ENCODE measurements around the gene NLN.
"Not testable (repeated sequence)": the region's sequence is repeated elsewhere in the genome, so short reads cannot be mapped to it uniquely, and the experiment has no call there.

The NLN gene

DNA sequence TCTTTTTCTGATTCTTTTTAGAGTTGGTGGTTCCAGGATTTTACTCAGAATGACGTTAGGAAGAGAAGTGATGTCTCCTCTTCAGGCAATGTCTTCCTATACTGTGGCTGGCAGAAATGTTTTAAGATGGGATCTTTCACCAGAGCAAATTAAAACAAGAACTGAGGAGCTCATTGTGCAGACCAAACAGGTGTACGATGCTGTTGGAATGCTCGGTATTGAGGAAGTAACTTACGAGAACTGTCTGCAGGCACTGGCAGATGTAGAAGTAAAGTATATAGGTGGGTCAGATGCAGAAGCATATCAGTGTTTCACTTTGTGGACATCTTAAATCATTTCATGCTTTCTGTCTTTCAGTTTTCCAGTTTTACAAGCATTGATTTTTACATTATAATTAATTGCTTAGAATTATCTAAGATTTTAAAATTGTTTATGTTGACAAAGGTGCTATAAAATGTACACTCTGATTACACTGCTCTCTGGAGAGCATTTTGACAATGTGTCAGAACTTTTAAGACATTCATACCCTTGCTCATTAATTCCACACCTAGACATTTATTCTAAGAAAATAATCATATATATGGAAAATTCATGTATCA lies 36.6 kb downstream of the NLN start:
- Histone ChIP-seq H3K27ac (ENCODE audit: low read depth, low read length) (no peak overlapping the region), H3K36me3 (ENCODE audit: insufficient read depth, low read length) (no peaks in the 10 kb centered on the region), H3K27me3 (ENCODE audit: control insufficient read depth in 1 of 2, insufficient read depth in 2 of 2, low read length in 2 of 2) (no peaks in the 10 kb centered on the region), H3K9ac (ENCODE audit: low read length) (no peak overlapping the region), H3K4me1 (ENCODE audit: insufficient read depth, low read length) (no peaks in the 10 kb centered on the region), H3K9me3 (ENCODE audit: low read length) (no peaks in the 10 kb centered on the region), H3K4me3 (ENCODE audit: low read depth in 1 of 2, low read length in 2 of 2) (no peak overlapping the region)

DNA sequence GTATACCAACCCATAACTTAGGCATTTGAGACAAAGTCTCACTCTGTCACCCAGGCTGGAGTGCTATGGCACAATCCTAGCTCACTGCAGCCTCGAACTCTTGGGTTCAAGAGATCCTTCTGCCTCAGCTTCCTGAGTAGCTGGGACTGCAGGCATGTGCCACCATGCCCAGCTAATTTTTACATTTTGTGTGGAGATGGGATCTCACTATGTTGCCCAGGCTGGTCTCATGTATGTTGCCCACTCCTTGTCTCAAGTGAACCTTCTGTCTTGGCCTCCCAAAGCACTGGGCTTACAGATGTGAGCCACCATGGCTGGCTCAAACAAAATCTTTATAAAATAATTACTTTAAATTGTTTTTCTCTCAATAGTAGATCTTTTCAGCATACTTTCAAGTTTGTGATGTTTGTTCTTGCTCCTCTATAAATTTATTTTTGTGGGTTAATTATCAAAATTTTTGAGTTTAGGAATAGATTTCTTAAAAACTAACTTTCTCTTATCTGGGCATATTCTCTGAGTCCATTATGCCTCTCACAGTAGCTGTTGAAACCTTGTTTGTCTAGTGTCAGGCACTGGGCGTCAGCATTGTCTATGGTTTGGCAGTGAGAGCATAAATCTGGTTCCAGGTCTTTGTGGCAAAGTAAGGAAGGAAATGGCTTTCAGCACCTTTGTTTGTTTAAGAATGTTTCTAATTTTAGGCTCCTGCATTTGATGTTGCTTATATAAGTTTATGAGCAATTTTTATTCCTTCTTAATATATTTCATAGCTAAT lies 38.7 kb downstream of the NLN start:
- H3K27me3 ChIP-seq (ENCODE audit: control insufficient read depth in 1 of 2, insufficient read depth in 2 of 2, low read length in 2 of 2): no peaks in the 10 kb centered on the region
- no peak overlapping the region for H3K9ac ChIP-seq (ENCODE audit: low read length)
- H3K9me3 ChIP-seq (ENCODE audit: low read length): no peaks in the 10 kb centered on the region
- no peaks in the 10 kb centered on the region for H3K36me3 ChIP-seq (ENCODE audit: insufficient read depth, low read length)
- H3K27ac ChIP-seq (ENCODE audit: low read depth, low read length): no peak overlapping the region
- H3K4me1 ChIP-seq (ENCODE audit: insufficient read depth, low read length): no peaks in the 10 kb centered on the region
- no peak overlapping the region for H3K4me3 ChIP-seq (ENCODE audit: low read depth in 1 of 2, low read length in 2 of 2)

DNA sequence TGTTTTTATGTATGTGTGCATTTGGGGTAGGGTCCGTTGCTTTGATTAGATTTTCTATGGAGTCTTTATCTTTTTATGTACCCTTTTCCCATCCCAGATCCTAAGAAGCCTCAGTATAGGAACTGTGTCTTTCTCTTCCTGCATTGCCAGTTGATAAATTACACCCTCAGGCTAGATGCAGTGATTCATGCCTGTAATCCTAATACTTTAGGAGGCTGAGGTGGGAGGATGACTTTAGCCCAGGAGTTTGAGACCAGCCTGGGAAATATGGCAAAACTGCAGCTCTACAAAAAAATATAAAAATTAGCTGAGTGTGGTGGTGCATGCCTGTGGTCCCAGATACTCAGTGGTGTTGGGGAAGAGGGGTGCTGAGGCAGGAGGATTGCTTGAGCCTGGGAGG lies 40.2 kb downstream of the NLN start:
- no peak overlapping the region for H3K4me3 ChIP-seq (ENCODE audit: low read depth in 1 of 2, low read length in 2 of 2)
- no peaks in the 10 kb centered on the region for H3K27me3 ChIP-seq (ENCODE audit: control insufficient read depth in 1 of 2, insufficient read depth in 2 of 2, low read length in 2 of 2)
- no peaks in the 10 kb centered on the region for H3K9me3 ChIP-seq (ENCODE audit: low read length)
- no peak overlapping the region for H3K9ac ChIP-seq (ENCODE audit: low read length)
- H3K36me3 ChIP-seq (ENCODE audit: insufficient read depth, low read length): no peaks in the 10 kb centered on the region
- no peak overlapping the region for H3K27ac ChIP-seq (ENCODE audit: low read depth, low read length)
- no peaks in the 10 kb centered on the region for H3K4me1 ChIP-seq (ENCODE audit: insufficient read depth, low read length)

DNA sequence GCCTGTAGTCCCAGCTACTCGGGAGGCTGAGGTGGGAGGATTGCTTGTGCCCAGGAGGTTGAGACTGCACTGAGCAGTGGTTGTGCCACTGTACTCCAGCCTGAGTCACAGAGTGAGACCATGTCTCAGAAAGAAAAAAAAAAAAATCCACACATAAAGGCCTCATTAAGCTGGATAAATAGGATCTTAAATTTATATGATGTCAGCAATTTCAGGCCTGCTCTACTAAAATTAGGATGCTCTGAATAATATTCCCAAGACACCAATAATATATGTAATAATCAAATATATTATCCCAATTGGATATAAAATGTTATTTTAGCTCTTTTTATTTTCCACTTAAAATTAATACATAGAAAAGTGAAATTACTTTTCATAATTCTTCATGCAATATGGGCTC lies 43.6 kb downstream of the NLN start:
- Histone ChIP-seq H3K9me3 (ENCODE audit: low read length) (no peaks in the 10 kb centered on the region), H3K9ac (ENCODE audit: low read length) (no peak overlapping the region), H3K27ac (ENCODE audit: low read depth, low read length) (no peak overlapping the region), H3K36me3 (ENCODE audit: insufficient read depth, low read length) (no peaks in the 10 kb centered on the region), H3K4me3 (ENCODE audit: low read depth in 1 of 2, low read length in 2 of 2) (no peak overlapping the region), H3K4me1 (ENCODE audit: insufficient read depth, low read length) (no peaks in the 10 kb centered on the region), H3K27me3 (ENCODE audit: control insufficient read depth in 1 of 2, insufficient read depth in 2 of 2, low read length in 2 of 2) (no peaks in the 10 kb centered on the region)

DNA sequence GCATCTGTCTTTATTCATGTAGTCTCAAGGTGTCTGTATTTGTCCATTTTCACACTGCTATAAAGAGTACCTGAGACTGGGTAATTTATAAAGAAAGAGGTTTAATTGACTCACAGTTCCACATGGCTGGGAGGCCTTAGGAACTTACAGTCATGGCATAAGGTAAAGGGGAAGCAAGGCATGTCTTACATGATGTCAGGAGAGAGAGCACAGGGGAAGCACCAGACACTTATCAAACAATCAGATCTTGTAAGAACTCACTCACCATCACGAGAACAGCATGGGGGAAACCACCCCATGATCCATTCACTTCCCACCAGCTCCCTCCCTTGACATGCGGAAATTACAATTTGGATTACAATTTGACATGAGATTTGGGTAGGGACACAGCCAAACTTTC lies 44.2 kb downstream of the NLN start:
- Histone ChIP-seq H3K9me3 (ENCODE audit: low read length) (no peaks in the 10 kb centered on the region), H3K4me3 (ENCODE audit: low read depth in 1 of 2, low read length in 2 of 2) (no peak overlapping the region), H3K27me3 (ENCODE audit: control insufficient read depth in 1 of 2, insufficient read depth in 2 of 2, low read length in 2 of 2) (no peaks in the 10 kb centered on the region), H3K36me3 (ENCODE audit: insufficient read depth, low read length) (no peaks in the 10 kb centered on the region), H3K9ac (ENCODE audit: low read length) (no peak overlapping the region), H3K4me1 (ENCODE audit: insufficient read depth, low read length) (no peaks in the 10 kb centered on the region), H3K27ac (ENCODE audit: low read depth, low read length) (no peak overlapping the region)

DNA sequence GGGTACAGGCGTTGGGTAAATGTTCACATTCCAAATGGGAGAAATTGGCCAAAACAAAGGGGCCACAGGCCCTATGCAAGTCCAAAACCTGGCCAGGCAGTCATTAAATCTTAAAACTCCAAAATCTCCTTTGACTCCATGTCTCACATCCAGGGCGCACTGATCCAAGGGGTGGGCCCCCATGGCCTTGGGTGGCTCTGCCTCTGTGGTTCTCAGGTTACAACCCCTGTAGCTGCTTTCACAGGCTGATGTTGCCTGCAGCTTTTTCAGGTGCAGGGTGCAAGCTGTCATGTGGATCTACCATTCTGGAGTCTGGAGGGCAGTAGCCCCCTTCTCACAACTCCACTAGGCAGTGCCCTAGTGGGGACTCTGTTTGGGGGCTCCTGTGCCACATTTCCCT lies 44.8 kb downstream of the NLN start:
- H3K27me3 ChIP-seq (ENCODE audit: control insufficient read depth in 1 of 2, insufficient read depth in 2 of 2, low read length in 2 of 2): no peaks in the 10 kb centered on the region
- H3K4me1 ChIP-seq (ENCODE audit: insufficient read depth, low read length): no peaks in the 10 kb centered on the region
- no peak overlapping the region for H3K27ac ChIP-seq (ENCODE audit: low read depth, low read length)
- H3K9ac ChIP-seq (ENCODE audit: low read length): no peak overlapping the region
- H3K9me3 ChIP-seq (ENCODE audit: low read length): no peaks in the 10 kb centered on the region
- H3K36me3 ChIP-seq (ENCODE audit: insufficient read depth, low read length): no peaks in the 10 kb centered on the region
- H3K4me3 ChIP-seq (ENCODE audit: low read depth in 1 of 2, low read length in 2 of 2): no peak overlapping the region

DNA sequence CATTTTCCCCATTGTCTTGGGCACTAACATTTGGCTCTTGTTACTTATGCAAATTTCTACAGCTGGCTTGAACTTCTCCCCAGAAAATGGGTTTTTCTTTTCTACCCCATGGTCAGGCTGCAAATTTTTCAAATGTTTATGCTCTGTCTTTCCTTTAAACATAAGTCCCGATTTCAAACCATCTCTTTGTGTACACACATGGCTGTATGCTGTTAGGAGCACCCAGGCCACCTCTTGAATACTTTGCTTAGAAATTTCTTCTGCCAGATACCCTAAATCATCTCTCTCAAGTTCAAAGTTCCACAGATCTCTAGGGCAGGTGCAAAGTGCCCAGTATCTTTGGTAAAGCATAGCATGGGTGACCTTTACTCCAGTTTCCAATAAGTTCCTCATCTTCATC lies 45.6 kb downstream of the NLN start:
- Histone ChIP-seq H3K4me1 (ENCODE audit: insufficient read depth, low read length) (no peaks in the 10 kb centered on the region), H3K36me3 (ENCODE audit: insufficient read depth, low read length) (no peaks in the 10 kb centered on the region), H3K9me3 (ENCODE audit: low read length) (no peaks in the 10 kb centered on the region), H3K4me3 (ENCODE audit: low read depth in 1 of 2, low read length in 2 of 2) (no peak overlapping the region), H3K9ac (ENCODE audit: low read length) (no peak overlapping the region), H3K27me3 (ENCODE audit: control insufficient read depth in 1 of 2, insufficient read depth in 2 of 2, low read length in 2 of 2) (no peaks in the 10 kb centered on the region), H3K27ac (ENCODE audit: low read depth, low read length) (no peak overlapping the region)

DNA sequence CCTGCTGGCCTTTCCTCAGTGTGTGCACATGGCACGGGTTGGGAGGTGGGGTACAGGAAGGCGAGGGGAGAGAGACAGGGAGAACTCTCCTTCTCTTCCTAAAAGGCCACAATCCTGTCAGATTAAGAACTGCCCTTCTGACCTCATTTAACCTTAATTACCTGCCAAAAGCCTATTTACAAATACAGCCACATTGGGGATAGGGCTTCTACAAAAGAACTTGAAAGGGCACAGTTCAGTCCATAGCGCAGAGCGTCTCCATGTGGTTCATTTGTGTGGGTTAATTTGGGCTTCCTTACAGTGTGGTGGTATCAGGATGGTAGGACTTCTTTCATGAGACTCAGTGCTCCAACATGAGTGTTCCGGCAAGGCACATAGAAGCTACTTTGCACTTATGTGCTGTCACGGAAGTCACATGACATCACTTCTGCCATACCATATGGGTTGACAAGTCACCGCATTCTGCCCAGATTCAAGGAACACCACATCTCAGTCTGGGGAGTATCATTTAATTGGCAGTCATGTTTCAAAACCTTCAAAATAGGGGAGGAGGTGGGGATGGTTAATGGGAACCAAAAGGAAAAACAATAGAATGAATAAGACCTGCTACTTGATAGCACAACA lies 46.8 kb downstream of the NLN start:
- Histone ChIP-seq H3K27me3 (ENCODE audit: control insufficient read depth in 1 of 2, insufficient read depth in 2 of 2, low read length in 2 of 2) (no peaks in the 10 kb centered on the region), H3K9me3 (ENCODE audit: low read length) (no peaks in the 10 kb centered on the region), H3K4me3 (ENCODE audit: low read depth in 1 of 2, low read length in 2 of 2) (no peak overlapping the region), H3K27ac (ENCODE audit: low read depth, low read length) (no peak overlapping the region), H3K9ac (ENCODE audit: low read length) (no peak overlapping the region), H3K36me3 (ENCODE audit: insufficient read depth, low read length) (no peaks in the 10 kb centered on the region), H3K4me1 (ENCODE audit: insufficient read depth, low read length) (no peaks in the 10 kb centered on the region)

DNA sequence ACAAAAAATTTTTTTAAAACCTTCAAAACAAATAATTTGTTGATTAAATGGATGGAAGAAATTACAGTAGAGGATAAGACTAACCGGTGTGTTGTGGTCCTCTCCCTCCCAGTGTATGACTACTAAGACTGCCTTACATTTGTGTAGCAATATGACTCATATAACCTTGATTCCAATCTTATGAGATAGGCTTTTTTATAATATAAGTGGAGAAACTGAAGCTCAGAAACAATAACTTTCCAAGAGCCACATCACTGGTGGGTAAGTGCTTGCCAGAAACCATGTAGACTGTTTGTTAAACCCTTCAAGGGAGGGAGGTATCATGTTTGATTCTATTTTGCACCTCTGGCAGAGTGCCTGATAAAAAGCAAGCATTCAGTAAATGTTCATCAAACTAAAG lies 47.5 kb downstream of the NLN start:
- Histone ChIP-seq H3K36me3 (ENCODE audit: insufficient read depth, low read length) (no peaks in the 10 kb centered on the region), H3K4me3 (ENCODE audit: low read depth in 1 of 2, low read length in 2 of 2) (no peak overlapping the region), H3K27me3 (ENCODE audit: control insufficient read depth in 1 of 2, insufficient read depth in 2 of 2, low read length in 2 of 2) (no peaks in the 10 kb centered on the region), H3K9me3 (ENCODE audit: low read length) (no peaks in the 10 kb centered on the region), H3K27ac (ENCODE audit: low read depth, low read length) (no peak overlapping the region), H3K9ac (ENCODE audit: low read length) (no peak overlapping the region), H3K4me1 (ENCODE audit: insufficient read depth, low read length) (no peaks in the 10 kb centered on the region)

DNA sequence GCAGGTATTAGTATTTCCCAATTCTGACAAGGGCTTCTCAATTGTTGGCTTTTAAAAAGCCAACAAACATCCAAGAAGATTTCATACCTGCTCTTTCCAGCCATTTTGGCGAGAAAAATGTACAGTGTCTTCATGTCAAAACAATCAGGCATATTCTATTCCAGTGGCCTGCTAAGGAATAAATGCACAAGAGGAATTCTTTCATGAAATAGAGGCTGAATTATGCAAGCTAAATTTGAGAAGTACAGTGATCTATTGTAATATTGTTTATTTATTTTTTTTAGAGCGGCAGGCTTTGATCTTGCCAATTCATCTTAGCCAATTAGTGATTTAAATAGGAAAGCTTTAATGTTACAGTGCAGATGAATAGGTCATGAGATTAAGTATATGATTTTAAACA lies 49.3 kb downstream of the NLN start:
- Histone ChIP-seq H3K27me3 (ENCODE audit: control insufficient read depth in 1 of 2, insufficient read depth in 2 of 2, low read length in 2 of 2) (no peaks in the 10 kb centered on the region), H3K9ac (ENCODE audit: low read length) (no peak overlapping the region), H3K9me3 (ENCODE audit: low read length) (no peaks in the 10 kb centered on the region), H3K36me3 (ENCODE audit: insufficient read depth, low read length) (no peaks in the 10 kb centered on the region), H3K27ac (ENCODE audit: low read depth, low read length) (no peak overlapping the region), H3K4me1 (ENCODE audit: insufficient read depth, low read length) (no peaks in the 10 kb centered on the region), H3K4me3 (ENCODE audit: low read depth in 1 of 2, low read length in 2 of 2) (no peak overlapping the region)

DNA sequence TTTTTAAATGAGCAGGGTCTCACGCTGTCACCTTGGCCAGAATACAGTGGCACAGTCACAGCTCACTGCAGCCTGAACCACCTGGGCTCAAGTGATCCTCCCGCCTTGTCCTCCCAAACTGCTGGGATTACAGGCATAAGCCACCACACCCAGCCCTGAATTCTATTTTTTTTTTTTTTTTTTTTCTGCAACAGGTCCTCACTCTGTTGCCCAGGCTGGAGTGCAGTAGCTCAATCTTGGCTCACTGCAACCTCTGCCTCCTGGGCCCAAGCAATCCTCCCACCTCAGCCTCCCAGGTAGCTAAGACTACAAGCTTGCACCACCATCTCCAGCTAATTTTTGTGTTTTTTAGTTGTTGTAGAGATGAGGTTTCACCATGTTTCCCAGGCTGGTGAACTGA lies 51.0 kb downstream of the NLN start:
- not testable (repeated sequence) for H3K27me3 ChIP-seq (ENCODE audit: control insufficient read depth in 1 of 2, insufficient read depth in 2 of 2, low read length in 2 of 2)

DNA sequence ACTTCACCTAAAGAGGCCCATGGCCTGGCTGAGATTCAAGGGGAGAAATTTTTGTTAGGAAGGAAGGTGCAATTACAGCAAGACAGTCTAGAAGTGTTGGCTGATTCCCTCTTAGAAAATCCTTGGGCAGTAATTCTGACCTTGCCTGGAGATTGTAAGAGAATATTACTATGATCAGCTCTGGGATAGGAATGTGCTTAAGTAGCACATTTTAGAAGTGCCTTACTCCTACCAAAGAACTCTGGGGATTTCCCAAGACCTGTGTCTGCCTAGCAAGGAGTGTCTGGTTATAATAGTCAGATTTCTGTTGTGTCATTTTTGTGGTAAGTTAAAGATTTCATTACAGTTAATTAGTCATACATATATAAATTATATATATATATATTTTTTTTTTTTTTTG lies 52.3 kb downstream of the NLN start:
- Histone ChIP-seq H3K36me3 (ENCODE audit: insufficient read depth, low read length) (no peaks in the 10 kb centered on the region), H3K9ac (ENCODE audit: low read length) (no peak overlapping the region), H3K4me1 (ENCODE audit: insufficient read depth, low read length) (no peaks in the 10 kb centered on the region), H3K27ac (ENCODE audit: low read depth, low read length) (no peak overlapping the region), H3K9me3 (ENCODE audit: low read length) (no peaks in the 10 kb centered on the region), H3K27me3 (ENCODE audit: control insufficient read depth in 1 of 2, insufficient read depth in 2 of 2, low read length in 2 of 2) (no peaks in the 10 kb centered on the region), H3K4me3 (ENCODE audit: low read depth in 1 of 2, low read length in 2 of 2) (no peak overlapping the region)

More for the DNA sequence above, 51.0 kb downstream of the NLN start:
- not testable (repeated sequence) for H3K27ac ChIP-seq (ENCODE audit: low read depth, low read length); H3K4me1 ChIP-seq (ENCODE audit: insufficient read depth, low read length); H3K9ac ChIP-seq (ENCODE audit: low read length); H3K36me3 ChIP-seq (ENCODE audit: insufficient read depth, low read length); H3K9me3 ChIP-seq (ENCODE audit: low read length); H3K4me3 ChIP-seq (ENCODE audit: low read depth in 1 of 2, low read length in 2 of 2)
